OCI-LY7 (cell line): ENCODE measurements around the gene IFITM10. TPM values are rescaled to one million over a fixed set of nuclear protein-coding genes. Genes with fewer than 3 reads are reported as not detected.

Experiments
- BruUV-seq: library from RNA; stranded (reverse); fragments of 400-500 nt; replicated peaks from 2 replicates; lab custom pipeline; 2021; lab: Mats Ljungman, UMichigan
- CTCF ChIA-PET: fragments of 300-600 bp; sonication (Branson Sonifier 250); formaldehyde crosslinking; loops from one replicate; lab custom pipeline; 2022; ENCODE audit warnings: antibody characterized with exemption; ENCODE audit not compliant: unreplicated experiment; lab: Charles Lee
- POLR2A ChIA-PET: fragments of 300-600 bp; sonication (Branson Sonifier 250); formaldehyde crosslinking; loops from one replicate; lab custom pipeline; 2022; ENCODE audit warnings: antibody characterized with exemption; lab: Charles Lee
- DNase-seq: peaks from one replicate; pipeline ENCODE4 v3.0.0-alpha.2; 2015; ENCODE audit warnings: low spot score
- H2AFZ ChIP-seq: fragments of 200-600 bp; sonication (generic), shearing (Covaris generic); 2 replicates; pipeline ENCODE4 v1.6.1; 2014; ENCODE audit warnings: mild to moderate bottlenecking, antibody characterized with exemption, low read length, moderate library complexity
- H3K27ac ChIP-seq: fragments of 200-600 bp; sonication (generic); 2 replicates; pipeline ENCODE4 v1.5.1; 2014; ENCODE audit warnings: mixed run types, low read depth, mild to moderate bottlenecking, moderate library complexity, low read length, inconsistent platforms; ENCODE audit not compliant: poor library complexity, severe bottlenecking
- H3K36me3 ChIP-seq: fragments of 200-600 bp; sonication (generic); 2 replicates; pipeline ENCODE4 v1.6.1; 2014; ENCODE audit warnings: mild to moderate bottlenecking, antibody characterized with exemption, low read length, moderate library complexity, mixed read lengths; ENCODE audit not compliant: insufficient read depth
- H3K4me1 ChIP-seq: fragments of 200-600 bp; sonication (generic); 2 replicates; pipeline ENCODE4 v1.5.1; 2014; ENCODE audit warnings: mild to moderate bottlenecking, low read length; ENCODE audit not compliant: insufficient read depth, poor library complexity, severe bottlenecking
- H3K4me2 ChIP-seq: fragments of 200-600 bp; sonication (generic); 2 replicates; pipeline ENCODE4 v1.6.1; 2014; ENCODE audit warnings: mild to moderate bottlenecking, low read length
- H3K4me3 ChIP-seq: fragments of 200-600 bp; sonication (generic); 2 replicates; pipeline ENCODE4 v1.5.1; 2014; ENCODE audit warnings: mild to moderate bottlenecking, low read depth, low read length; ENCODE audit not compliant: poor library complexity, severe bottlenecking
- H3K79me2 ChIP-seq: fragments of 200-600 bp; sonication (generic); 2 replicates; pipeline ENCODE4 v1.6.1; 2016; ENCODE audit warnings: low read depth, mild to moderate bottlenecking, low read length, moderate library complexity, mixed read lengths; ENCODE audit not compliant: insufficient read depth
- H3K9me2 ChIP-seq: fragments of 200-600 bp; sonication (generic); 2 replicates; pipeline ENCODE4 v1.6.1; 2016; ENCODE audit warnings: mild to moderate bottlenecking, low read length, mixed read lengths; ENCODE audit not compliant: insufficient read depth
- H3K9me3 ChIP-seq: fragments of 200-600 bp; sonication (generic); 2 replicates; pipeline ENCODE4 v1.6.1; 2014; ENCODE audit warnings: mild to moderate bottlenecking, mixed run types, low read length, mixed read lengths
- H4K20me1 ChIP-seq: fragments of 200-600 bp; sonication (generic); 2 replicates; pipeline ENCODE4 v1.6.1; 2014; ENCODE audit warnings: mild to moderate bottlenecking, antibody characterized with exemption, low read length, moderate library complexity, mixed read lengths; ENCODE audit not compliant: insufficient read depth
- EZH2phosphoT487 ChIP-seq: fragments of 200-600 bp; sonication (generic); IDR thresholded peaks from 2 replicates; pipeline ENCODE4 v1.6.1; 2018; ENCODE audit warnings: low read depth, borderline replicate concordance, mild to moderate bottlenecking, mixed run types, antibody characterized with exemption, low read length, moderate library complexity, mixed read lengths
- intact Hi-C: fragments of 100-400 bp; cut with micrococcal nuclease; formaldehyde crosslinking; loops from one replicate; pipeline ENCODE4 v1.10.0; 2022; ENCODE audit not compliant: unreplicated experiment
- total RNA-seq, 2 experiments: library from RNA; depleted of rRNA in 1 of 2; stranded (reverse); fragments of >200 nt in 1 of 2; shearing (Covaris generic) in 1 of 2; gene quantifications; 2 replicates each; pipeline ENCODE4 v1.2.3, GENCODE V29; 2014 to 2022
- TF ChIP-seq, protein P1 (sequence below): fragments of 200-600 bp; sonication (generic); conservative IDR thresholded peaks from 2 replicates; pipeline ENCODE4 v1.5.1; 2014; ENCODE audit warnings: mild to moderate bottlenecking, antibody characterized with exemption, low read length, moderate library complexity, mixed read lengths

IFITM10 gene
- total RNA-seq, 2 experiments from 2014 or later = 0.30 to 0.38 TPM

DNA sequence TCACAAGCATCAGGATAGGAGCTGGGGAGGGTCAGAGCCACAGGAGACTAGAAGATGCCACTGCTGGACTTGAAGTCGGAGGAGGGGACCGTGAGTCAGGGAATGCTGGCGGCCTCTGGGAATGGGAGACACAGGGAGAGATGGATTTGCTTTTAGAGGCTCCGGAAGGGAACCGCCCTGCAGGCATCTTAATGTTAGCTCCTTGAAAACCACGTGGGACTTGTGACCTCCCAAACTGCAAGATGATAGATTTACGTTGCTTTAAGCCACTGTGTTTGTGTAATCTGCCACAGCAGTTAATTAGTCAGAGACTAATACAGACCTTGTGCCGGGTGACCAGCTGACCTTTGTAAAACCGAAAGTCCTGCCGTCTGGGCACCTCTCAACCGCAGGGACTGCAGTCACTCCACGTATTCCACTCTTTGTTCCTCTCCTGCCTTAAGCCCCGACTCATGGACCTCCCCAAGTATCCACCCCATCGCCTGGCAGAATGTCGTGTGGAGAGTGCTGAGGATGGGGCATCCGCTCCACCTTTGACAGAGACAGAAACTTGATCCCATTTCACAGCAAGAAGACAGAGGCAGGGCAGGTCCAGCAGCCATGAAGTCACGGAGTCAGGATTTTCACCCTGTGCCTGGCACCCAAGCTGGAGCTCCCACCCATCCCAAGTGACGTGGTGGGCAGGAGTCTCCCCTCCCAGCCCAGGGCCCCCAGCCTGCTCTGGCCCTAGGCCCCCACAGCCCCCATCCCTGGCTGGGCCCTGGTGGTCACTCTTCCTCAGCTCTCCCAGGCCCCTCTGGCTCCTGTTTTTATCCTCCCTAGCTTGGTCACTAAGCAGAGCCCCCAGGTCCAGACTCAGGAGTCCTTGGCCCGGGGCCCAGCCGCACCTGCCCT lies 32.7 kb upstream of the IFITM10 start:
- H3K4me3 ChIP-seq = no peak overlapping the region
- no peak overlapping the region for H2AFZ ChIP-seq
- CTCF ChIA-PET = no interaction called here
- no peaks in the 10 kb centered on the region for H4K20me1 ChIP-seq
- H3K9me2 ChIP-seq = no peaks in the 10 kb centered on the region
- no peak for DNase-seq
- H3K4me2 ChIP-seq = no peak overlapping the region
- H3K36me3 ChIP-seq = no peaks in the 10 kb centered on the region
- intact Hi-C loops = no loop called here
- no peaks in the 10 kb centered on the region for H3K79me2 ChIP-seq
- no TSS peak for BruUV-seq
- TF ChIP-seq, protein P1, sequence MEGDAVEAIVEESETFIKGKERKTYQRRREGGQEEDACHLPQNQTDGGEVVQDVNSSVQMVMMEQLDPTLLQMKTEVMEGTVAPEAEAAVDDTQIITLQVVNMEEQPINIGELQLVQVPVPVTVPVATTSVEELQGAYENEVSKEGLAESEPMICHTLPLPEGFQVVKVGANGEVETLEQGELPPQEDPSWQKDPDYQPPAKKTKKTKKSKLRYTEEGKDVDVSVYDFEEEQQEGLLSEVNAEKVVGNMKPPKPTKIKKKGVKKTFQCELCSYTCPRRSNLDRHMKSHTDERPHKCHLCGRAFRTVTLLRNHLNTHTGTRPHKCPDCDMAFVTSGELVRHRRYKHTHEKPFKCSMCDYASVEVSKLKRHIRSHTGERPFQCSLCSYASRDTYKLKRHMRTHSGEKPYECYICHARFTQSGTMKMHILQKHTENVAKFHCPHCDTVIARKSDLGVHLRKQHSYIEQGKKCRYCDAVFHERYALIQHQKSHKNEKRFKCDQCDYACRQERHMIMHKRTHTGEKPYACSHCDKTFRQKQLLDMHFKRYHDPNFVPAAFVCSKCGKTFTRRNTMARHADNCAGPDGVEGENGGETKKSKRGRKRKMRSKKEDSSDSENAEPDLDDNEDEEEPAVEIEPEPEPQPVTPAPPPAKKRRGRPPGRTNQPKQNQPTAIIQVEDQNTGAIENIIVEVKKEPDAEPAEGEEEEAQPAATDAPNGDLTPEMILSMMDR = no peak
- TF ChIP-seq EZH2phosphoT487 = no peak
- H3K4me1 ChIP-seq = no peaks in the 10 kb centered on the region
- H3K27ac ChIP-seq = no peak overlapping the region
- POLR2A ChIA-PET = interaction anchor here (0.6 kb wide), 2 partner anchors 11 to 163 kb away, joined by 3 read pairs; no protein-coding TSS in a partner anchor
- no peaks in the 10 kb centered on the region for H3K9me3 ChIP-seq

DNA sequence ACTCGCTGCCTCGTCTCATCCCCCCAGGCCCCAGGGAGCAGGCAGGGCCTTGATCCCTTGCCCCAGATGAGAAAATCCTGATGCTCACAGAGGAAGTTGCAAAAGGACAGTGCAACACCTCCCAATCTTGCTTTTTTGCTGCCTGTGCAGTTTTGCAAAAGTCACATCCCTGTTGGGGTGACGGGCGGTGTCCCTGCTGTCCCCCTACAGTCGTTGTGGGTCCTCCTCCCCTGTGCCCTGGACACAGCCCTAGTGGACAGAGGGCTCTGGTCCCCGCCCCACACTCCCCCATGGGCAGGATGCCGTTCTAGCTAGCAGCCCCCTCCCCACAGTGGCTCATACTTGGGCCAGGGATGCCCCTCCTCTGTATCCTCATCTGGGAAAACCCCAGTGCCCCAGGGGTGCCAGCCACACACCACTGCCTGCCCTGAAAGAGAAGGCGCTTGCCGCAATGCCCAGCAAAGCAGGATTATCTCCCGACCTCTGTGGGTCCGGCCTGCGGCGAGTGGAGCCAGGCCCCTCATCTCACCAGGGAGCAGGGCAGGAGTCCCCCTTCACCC lies 31.7 kb upstream of the IFITM10 start:
- ChIA-PET CTCF (no interaction called here), POLR2A (no interaction called here)
- no TSS peak for BruUV-seq
- no peaks in the 10 kb centered on the region for H3K79me2 ChIP-seq
- H3K27ac ChIP-seq = no peak overlapping the region
- no peak overlapping the region for H3K4me2 ChIP-seq
- H3K9me3 ChIP-seq = no peaks in the 10 kb centered on the region
- H3K4me3 ChIP-seq = no peak overlapping the region
- H3K4me1 ChIP-seq = no peaks in the 10 kb centered on the region
- DNase-seq = no peak
- no peak overlapping the region for H2AFZ ChIP-seq
- no peaks in the 10 kb centered on the region for H3K36me3 ChIP-seq
- no peaks in the 10 kb centered on the region for H4K20me1 ChIP-seq
- no peaks in the 10 kb centered on the region for H3K9me2 ChIP-seq
- intact Hi-C loops = no loop called here
- TF ChIP-seq, protein P1 = no peak
- no peak for TF ChIP-seq EZH2phosphoT487

DNA sequence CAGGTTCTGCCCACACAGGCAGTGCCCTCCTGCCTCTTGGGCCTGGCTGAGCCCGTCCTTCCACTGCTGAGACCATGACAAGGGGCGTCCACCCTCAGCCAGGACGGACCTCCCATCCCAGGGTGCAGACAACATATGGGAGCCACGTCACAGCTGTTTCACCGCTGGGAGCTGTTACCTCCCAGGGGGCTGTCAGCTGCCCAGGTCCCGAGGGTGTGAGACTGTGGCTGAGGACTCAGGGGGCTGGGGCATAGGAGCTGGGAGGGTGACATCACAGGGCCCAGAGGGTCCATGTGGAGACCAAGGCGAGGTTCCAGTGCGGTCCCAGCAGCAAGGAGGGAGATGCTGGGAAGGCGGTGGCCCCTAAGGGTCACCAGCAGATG lies 31.2 kb upstream of the IFITM10 start:
- H3K36me3 ChIP-seq = no peaks in the 10 kb centered on the region
- H3K27ac ChIP-seq = no peak overlapping the region
- H3K9me2 ChIP-seq = no peaks in the 10 kb centered on the region
- H3K9me3 ChIP-seq = no peaks in the 10 kb centered on the region
- H4K20me1 ChIP-seq = no peaks in the 10 kb centered on the region
- TF ChIP-seq, protein P1 = no peak
- no peak for TF ChIP-seq EZH2phosphoT487
- intact Hi-C loops = no loop called here
- no peak for DNase-seq
- no peaks in the 10 kb centered on the region for H3K79me2 ChIP-seq
- no peak overlapping the region for H3K4me3 ChIP-seq
- CTCF ChIA-PET = no interaction called here
- no peaks in the 10 kb centered on the region for H3K4me1 ChIP-seq
- H2AFZ ChIP-seq = no peak overlapping the region
- POLR2A ChIA-PET = no interaction called here
- H3K4me2 ChIP-seq = no peak overlapping the region
- no TSS peak for BruUV-seq
